Measurements from ENCODE around the gene CCDC102B.

Gene CCDC102B

GRCh38 chr18:69102959-69103358 lies 305.1 kb downstream of the CCDC102B start:
- no peak for DNase-seq

All from effector CD8-positive, alpha-beta T cell (primary cell).